GM18870 (cell line): ENCODE measurements around the gene ANKRD1.

Experiments
- ATAC-seq: cut with Tn5 transposase; IDR thresholded peaks from one replicate; pipeline ENCODE4 v1.9.1; 2021; ENCODE audit warnings: moderate library complexity; ENCODE audit not compliant: unreplicated experiment

The ANKRD1 gene

GRCh38 chr10:90936276-90936659, 15.4 kb upstream of the ANKRD1 start:
- no peak for ATAC-seq

GRCh38 chr10:90935581-90936275, 14.8 kb upstream of the ANKRD1 start:
- ATAC-seq: no peak

GRCh38 chr10:90930971-90931871, 10.3 kb upstream of the ANKRD1 start:
- no peak for ATAC-seq

DNA sequence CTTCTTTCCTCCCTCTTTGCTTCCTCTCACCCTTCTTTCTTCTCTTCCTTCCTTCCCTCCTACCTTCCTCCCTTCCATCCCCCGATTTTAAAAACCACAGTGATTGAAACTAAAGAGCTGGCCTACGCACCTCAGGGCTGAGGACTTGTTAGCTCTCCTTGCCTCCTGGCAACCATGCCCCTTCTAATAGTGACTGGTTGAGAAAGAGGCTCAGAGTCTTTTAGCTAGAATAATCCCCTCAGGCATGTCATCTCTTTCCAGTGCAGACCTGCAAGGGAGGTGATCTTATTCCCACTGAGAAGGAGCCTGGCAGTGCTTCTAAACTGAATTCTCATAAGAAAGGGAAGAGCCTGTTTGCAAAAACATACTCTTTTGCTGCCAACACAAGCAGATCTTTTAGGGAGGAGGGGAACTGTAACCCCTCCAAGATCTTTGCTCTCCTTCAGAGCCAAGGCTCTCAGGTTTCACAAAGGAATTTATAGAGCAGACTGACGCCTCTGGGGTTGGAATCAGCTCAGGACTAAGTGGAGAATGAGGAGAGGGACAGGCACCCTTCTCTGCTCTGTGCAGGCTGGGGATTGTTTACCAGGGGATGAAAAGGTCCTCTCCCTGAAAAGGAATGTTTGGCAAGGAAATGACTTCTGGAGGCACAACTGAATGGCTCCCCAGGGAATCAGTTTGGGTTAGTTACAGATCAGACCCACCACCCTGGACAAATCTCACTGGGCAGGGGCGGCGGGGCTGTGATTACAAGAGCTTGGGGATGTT, 9.4 kb upstream of the ANKRD1 start:
- no peak for ATAC-seq

DNA sequence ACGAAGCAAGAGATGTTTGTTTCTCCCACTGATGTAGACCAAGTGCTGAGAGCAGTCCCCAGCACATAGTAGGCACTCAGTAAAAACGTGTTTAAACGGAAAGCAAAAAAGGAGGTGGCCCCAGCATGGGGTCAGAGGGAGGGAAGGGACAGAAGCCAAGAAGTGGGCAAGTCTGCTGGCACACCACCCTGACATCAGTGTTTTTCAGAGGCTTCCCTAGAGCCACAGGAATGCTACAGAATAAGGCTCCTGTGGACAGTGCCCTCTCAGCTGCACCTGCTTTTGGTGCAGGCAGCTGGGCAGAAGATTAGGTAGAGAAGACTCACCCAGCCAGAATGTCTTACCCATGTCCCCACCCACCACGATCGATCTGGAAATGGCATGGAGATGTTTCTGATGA, 8.3 kb upstream of the ANKRD1 start:
- ATAC-seq: no peak

DNA sequence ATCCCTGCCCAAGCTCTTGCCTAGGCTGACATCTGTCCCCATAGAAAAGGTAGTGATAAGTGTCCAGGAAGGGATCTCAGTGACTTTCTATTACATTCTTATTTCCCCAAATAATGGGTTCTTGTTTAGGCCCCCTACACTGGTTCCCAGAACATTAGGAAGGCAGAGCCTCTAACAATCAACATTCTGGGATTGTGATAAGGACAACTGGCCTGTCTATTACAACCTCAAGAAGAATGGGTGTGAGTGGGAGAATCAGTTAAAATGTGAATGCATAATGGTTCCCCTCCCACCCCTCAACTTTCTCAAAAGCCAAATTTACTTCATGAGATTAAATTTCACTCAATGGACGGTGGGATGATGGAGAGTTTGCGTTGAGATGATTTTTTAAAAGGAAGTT, 6.4 kb upstream of the ANKRD1 start:
- no peak for ATAC-seq

DNA sequence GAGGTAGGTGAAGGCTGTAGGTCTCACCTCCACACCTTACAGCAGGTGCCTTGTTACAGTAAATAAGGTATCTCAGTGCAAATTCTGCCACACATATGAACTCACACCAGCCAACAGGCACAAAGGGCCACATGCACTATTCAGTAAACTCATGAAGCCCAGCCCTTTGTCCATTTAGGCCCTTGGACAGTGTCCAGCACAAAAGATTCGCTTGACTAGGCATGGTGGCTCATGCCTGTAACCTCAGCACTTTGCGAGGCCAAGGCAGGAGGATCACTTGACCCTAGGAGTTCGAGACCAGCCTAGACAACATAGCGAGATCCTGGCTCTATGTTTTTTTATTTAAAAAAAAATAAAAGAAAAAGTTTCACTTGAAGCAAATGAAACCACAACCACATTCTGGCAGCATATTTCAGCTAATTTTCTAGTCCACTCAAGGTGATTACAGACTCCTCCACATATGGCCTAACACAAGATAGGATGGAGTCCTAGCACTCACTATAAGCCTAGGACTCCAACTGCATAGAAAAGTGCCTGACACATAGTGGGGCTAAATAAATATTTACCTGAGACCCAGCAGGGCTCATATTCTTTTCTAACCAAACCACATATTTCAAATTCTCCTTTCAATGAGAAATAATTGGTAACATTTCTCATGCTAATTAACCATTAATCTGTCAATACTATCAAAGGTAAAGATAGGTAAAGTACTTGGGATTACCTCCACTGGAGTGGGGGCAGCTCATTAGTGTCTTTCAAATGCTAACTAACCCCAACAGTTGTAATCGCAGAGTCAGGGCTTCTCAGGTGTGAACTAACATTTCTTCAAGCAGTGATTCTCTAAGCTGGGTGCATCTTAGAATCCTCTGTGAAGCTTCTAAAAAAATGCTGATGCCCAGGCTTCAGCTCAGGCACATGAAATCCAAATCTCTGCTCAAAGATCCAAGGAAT, 4.5 kb upstream of the ANKRD1 start:
- ATAC-seq: no peak

DNA sequence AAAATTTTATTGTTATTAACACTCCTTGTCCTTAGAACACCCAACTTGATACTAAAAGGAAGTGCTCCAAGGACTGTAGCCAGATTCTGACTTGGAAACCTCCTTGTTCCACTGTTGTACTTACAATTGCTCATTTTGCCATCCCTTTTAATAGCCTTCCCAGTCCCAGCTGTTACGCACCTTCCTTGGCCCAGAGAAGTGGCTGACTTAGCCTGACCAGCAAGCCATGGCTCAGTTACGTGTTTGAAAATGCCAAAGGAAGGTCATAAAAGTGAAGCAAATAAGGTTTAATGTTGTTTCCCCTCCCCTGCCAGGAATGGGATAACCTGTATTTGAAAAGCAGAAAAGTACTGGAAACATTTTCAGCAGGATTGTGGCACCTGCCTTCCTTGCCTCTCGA, 3.7 kb upstream of the ANKRD1 start:
- no peak for ATAC-seq

DNA sequence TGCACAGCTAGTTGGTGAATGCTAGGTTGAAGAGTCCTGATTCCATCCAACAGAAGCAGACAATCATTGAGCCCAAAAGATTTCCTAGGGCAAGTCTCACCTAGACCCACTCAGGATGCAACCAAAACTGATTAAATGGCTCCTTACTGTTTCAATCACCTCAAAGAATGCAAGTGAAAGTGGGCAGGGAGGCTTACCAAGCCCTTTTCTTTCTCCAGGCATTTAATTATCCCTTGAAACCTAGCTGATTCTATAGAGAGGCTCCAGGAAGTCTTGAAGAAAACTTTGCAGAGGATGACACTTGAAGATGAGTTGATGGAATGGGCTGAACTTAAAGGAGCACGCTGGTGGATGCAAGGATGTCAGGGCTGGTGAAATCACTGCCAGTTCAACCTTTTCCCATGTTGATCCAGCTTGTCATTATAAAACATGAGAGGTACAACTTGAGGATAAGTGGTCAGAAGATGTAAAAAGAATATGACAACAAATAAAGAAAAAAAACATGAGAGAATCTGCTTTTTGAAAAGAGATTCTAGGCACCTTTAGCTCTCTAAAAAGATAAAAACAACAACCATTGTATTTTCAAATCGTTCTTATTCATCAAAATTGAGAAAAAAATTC, 2.3 kb upstream of the ANKRD1 start:
- no peak for ATAC-seq

DNA sequence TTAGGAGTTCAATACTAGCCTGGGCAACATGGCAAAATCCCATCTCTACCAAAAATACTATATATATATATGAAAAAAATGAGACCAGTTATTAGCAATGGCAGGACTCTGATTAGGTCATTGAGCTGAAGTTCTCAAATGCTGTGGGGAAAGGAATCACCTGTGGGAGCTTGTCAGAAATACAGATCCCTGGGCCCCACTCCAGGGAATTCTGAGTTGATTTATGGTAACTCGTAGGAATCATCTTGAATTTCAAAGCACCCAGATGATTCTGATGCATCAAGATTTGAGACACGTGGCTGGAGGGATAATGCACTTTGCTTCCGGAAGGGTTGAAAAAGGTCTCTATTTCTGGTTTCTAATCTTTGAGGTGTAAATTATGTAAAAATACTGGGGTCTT, 1.0 kb upstream of the ANKRD1 start:
- no peak for ATAC-seq

DNA sequence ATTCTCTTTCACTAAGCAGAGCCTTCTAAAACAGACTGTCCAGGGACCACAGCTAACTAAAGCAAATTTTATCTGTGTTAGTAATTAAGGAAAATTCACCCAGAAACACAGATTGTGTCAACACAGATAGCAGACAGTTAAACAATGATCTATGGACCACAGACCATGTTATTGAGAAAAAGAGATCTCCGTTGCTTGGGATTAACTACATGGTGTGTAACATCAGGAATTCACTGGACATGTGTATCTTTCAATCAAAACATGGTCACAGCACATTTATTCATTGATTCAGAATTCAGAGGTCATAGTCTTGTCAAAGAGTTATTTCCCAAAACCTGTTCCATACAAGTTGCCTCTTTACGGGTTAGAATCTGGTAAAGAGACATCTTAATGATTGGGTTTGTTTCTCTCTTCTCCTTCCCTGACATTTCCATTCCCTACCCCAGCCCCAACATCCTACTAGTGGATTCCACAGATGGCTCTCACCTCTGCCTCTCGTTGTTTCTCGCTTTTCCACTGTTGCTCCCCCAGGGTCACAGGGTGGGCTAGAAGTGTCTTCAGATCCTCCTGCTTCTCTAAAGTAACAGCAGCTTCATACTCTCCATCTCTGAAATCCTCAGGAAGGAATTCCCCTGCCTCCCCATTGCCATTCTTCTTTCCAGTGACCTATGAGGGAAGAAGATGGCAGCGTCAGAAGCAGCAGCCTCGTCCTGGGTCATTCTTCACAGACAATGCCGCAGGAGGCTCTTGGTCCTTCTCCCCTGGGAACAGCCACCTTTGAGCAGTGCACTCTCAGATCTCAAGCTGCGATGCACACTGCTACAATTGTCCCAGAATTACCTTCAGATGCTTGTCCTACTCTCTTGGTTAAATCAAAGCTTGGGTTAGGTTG, 958 bp downstream of the ANKRD1 start:
- no peak for ATAC-seq

DNA sequence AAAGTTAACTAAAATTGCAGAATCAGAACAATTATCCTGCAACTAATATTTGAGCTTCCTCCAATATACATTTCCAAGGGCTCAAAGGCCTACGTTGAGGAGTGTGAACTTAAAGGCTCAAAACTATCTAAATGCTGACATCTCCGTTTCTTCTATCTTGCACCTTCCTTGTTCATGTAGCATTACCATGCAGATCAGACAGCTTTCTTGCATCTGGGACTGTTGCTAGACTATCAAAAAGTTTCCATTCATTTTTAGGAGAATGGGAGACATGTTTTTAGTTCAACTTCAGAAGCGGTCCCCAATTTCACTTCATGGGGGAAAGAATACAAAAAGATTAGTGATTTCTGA, 2.9 kb downstream of the ANKRD1 start:
- no peak for ATAC-seq

DNA sequence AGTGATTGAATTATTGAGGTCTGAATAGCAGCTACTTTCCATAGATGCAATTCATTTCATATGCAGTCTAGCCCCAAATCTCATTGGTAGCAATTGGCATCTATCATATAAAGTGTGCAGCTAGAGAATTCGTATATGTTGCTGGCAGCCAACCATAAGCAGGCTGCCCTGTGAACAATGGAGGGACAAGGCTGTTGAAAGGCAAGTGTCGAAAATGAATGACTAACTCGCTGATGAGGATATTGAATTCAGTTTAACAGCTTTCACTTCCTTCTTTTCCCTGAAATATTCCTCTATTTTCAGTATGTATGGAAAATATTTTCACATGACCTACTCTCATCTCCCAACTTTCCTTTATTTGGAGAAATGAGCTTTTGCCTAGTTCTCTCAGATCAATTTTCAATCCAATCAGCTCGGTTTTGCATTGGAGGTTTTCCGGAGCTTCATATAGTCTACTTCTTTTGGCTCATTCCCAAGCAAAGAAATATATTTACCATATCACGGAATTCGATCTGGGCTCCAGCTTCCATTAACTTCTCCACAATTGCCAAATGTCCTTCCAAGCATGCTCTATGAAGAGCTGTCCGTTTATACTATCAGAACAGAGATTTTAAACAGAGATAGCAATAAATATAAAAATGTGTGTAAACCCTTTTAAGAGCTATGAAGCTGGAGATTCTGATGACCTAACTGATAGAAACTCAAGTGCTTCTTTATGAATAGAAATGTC, 3.5 kb downstream of the ANKRD1 start:
- ATAC-seq: no peak

GRCh38 chr10:90916392-90917237, 4.3 kb downstream of the ANKRD1 start:
- no peak for ATAC-seq

- no peak for ATAC-seq
Measured at GRCh38 chr10:90915766-90916075, 5.2 kb downstream of the ANKRD1 start.

GRCh38 chr10:90914992-90915765, 5.7 kb downstream of the ANKRD1 start:
- ATAC-seq: no peak
